HG02938 (cell line): ENCODE measurements around the gene C10orf71.

Experiments used
- ATAC-seq: cut with Tn5 transposase; IDR thresholded peaks from one replicate; pipeline ENCODE4 v1.9.1; 2021; ENCODE audit warnings: mild to moderate bottlenecking, moderate library complexity; ENCODE audit not compliant: unreplicated experiment

Gene C10orf71

DNA sequence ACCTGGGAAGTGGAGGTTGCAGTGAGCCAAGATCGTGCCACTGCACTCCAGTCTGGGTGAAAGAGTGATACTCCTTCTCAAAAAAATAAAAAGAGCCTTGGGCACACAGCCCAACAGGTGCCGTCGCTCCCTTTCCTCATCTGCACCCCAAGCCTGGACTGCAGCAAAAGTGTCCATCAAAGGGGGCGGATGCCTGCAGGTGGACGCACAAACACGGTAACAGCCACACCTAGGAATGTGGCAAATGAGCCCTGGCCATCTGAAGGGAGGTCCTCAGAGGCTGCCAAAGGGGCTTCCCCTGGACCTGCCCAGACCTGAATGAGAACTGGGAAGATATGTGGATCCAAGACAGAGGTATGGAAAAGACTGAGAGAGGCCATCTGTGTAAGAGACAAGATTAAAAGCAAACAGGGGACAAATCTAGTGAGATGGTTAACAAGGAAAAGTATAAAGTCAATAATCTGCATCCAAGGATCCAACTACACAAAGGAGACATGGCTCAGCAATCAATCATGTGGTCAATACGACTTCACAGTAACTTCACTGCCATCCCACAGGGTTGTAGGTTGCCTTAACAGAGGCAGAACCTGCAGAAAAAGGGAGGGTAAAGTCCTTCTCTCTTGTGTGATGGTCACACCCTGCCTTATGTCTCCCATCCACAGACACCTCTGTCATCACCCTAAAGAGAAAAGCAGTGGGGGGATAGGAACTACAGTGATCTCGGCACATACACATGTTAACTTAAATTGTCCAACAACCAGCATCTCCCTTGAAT is 71.5 kb downstream of the C10orf71 start:
- no peak for ATAC-seq

DNA sequence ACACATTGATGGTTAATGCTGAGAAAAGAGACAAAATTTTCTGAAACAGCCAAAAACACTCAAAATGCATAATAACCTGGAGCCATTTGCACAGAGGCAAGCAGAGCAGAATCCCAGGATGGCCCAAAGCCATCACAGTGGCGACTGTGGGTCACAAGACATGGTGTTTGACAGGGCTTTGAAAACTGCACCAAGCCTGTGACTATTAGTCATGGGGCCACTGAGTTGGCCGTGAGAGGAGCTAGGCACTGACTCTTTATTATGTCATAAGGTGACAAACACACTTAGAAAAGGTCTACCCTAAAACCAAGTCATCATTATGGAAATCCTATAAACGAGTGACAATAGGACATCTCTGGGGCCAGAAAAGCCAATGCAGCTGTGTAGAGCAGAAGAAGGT is 73.0 kb downstream of the C10orf71 start:
- ATAC-seq = no peak

DNA sequence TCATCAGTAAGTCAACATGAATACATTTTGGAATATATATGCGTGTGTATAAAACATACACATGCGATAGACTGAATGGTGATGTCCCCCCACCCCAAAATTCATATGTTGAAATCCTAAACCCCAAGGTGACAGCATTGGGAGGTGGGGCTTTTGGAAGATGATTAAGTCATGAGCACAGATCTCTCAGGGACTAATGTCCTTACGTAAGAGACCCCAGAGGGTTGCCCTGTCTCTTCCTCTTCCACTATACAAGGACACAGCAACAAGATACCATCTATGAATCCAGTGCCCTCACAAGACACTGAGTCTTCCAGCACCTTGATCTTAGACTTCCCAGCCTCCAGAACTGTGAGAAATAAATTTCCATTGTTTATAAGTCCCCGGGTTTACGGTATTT is 74.4 kb downstream of the C10orf71 start:
- ATAC-seq = no peak

DNA sequence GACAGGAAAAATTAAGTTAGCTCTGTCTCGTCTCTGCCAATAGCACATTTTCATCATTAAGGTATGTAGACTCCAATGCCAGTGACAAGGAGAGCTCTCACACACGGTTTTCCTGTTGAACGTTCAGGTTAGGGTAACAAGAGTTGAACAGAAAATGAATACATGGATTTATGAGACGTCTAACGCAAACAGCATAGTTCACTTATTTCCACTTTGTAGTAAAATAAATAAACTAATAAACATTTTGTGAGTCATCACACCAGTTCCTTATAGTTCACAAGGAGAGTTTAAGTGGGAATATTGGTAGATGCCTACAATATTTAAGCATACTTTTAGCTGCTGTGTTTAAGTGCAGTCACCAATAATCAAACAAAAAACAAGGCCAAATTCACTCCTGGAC is 75.8 kb downstream of the C10orf71 start:
- no peak for ATAC-seq

DNA sequence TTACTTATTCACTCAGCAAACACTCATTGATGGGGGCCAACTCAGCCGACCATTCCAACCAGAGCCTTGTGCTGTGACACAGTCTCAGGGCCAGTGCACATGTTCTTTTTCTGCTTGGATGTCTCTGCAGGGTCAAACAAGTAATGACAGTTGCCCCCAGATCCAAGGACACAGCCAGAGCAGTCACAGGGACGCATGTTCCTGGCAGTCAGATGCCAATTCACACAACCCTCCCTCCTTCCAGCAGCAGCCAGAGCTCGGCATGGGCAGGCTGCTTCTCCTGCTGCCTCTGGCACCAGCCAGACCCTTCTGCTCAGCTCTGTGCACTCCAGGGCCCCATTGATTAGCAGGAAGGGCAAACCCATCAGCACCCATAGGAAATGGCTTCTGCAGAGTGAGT is 76.6 kb downstream of the C10orf71 start:
- no peak for ATAC-seq
